GM21423 (cell line): ENCODE results near the gene ZNF296.
A peak's percentile ranks its signal among the peaks of the same experiment; 100 is the strongest.

Source experiments
- ATAC-seq: cut with Tn5 transposase; IDR thresholded peaks from one replicate; pipeline ENCODE4 v1.9.1; 2021; ENCODE audit warnings: mild to moderate bottlenecking, moderate library complexity; ENCODE audit not compliant: unreplicated experiment

The ZNF296 gene

DNA sequence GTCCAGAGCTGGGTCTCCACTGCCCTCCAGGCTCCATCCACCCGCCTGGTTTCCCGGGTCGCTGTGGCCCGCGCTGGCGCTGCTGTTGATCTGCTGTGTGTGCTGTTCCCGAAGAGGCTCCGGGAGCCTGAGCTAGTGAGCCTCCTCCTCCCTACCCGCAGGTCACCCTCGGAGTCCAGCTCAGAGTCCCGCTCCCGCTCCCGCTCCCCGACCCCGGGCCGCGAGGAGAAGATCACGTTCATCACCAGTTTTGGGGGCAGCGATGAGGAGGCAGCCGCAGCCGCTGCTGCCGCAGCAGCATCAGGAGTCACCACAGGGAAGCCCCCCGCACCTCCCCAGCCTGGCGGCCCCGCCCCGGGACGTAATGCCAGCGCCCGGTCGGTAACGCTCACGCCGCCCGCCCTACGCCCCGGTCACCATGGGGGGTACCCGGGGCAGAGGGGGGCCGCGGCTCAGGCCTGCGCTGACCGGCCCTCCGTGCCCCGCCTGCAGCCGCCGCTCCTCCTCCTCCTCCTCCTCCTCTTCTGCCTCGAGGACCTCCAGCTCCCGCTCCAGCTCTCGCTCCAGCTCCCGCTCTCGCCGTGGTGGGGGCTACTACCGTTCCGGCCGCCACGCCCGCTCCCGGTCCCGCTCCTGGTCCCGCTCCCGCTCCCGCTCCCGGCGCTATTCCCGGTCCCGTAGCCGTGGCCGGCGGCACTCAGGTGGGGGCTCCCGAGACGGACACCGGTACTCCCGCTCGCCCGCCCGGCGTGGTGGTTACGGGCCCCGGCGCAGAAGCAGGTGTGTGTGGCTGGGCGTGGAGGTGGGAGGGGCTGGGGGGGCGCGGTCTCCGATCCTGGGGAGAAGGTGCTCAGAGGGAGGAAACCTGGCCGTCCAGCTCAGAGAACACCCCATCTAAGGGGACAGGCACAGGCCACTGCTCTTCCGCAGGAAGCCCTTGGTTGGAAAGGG is 12.2 kb downstream of the ZNF296 start:
- ATAC-seq: no peak

DNA sequence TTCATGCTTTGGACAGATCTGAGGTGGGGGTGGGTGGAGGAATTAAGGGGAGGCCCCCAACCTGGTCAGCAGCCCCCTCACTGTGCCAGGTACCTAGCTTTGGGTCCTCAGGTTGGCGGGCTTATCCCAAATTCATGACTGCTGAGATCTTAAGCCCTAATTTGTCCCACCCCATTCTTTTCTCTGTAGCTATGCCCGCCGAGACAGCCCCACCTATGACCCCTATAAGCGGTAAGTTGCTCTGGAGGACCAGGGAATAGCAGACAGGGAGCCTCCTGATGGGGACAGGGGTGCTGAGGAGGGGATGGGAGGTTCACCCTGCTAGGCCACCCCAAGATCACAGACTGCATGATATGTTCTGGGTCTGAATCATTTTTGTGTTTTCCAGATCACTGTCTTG is 14.3 kb downstream of the ZNF296 start:
- no peak for ATAC-seq

DNA sequence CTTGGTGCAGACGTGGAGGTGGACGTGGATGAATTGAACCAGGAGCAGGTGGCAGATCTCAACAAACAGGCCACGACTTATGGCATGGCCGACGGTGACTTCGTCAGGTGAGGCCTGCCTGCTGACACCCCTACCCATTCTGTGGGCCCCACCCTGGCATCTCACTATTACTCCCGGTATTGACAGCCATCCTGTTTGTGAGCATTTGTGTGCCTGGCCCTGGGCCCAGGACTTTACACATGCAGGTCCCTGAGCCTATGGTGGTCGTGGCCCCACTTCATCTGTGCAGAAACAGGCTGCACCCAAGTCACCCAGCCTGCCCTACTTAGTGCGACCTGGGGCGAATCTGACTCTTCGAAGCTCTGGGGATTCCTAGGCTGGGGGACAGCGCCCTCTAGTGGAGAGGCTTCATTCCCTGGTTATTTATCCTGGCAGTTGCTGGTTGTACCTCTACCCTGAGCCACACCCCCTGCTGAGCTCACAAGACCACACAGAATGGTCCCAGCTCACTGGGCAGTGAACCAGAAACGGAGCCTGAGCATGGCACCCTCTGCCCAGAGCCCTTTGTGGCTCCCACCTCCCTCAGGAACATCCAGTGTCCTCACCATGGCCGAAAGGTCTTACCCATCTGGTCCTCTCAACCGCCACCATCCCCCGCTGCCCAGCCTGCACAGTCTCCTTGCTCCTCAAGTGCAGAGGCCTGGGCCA is 16.9 kb downstream of the ZNF296 start:
- ATAC-seq: no peak

DNA sequence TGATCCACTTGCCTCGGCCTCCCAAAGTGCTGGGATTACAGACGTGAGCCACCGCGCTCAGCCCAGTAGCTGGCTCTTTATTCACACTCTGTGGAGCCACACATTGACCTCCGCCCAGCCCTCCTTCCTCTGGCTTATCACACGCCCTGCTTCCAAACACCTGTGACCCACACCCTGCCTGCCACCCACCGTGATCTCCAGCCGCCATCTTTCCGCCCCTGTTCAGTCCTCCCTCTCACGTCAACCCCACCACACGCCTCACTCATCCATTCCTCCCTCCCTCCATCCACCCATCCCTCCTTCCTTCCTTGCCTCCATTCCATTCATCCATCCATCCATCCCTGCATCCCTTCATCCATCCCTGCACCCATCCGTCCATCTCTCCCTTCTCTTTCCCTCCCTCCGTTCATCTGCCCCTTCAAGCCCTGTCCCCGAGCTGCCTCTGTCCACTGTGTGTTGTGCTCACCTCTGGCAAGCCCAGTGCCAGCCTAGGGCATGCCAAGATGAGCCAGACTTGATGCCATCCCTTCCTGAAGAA is 17.6 kb downstream of the ZNF296 start:
- ATAC-seq: no peak

DNA sequence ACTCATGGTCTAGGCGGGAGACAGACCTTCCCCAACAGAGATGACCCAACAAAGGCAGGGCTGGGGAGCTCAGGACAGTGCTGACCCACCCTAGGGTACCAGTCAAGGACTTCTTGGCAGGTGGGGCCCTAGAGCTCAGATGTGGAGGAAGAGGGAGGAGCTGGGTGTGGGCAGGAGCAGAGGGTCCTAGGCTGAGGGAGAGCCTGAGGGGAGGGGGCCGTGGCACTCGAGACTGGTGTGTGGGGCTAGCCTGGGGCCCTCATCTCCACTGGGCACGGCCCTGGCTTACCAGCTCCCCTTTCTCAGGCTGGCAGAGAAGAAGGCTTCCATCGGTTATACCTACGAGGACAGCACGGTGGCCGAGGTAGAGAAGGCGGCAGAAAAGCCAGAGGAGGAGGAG is 18.8 kb downstream of the ZNF296 start:
- no peak for ATAC-seq

DNA sequence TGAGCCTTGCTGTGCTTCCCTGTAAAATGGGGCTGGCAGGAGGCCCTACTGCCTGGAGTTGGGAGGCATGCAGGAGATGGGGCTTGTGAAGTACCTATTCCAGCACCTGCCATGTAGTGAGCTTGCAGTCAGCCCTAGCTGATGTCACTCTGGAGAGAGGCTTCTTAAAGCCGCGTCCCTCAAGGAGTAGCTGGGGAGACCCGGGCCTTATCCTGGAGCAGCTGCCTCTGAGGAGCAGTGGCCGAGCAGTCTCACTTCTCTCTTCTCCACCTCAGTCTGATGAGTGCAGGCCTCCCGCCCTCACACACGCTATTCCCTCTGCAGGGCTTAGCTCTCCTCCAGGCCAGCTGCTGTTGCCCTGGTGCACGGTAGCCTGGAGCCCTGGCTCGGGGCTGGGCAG is 19.4 kb downstream of the ZNF296 start:
- ATAC-seq: no peak

DNA sequence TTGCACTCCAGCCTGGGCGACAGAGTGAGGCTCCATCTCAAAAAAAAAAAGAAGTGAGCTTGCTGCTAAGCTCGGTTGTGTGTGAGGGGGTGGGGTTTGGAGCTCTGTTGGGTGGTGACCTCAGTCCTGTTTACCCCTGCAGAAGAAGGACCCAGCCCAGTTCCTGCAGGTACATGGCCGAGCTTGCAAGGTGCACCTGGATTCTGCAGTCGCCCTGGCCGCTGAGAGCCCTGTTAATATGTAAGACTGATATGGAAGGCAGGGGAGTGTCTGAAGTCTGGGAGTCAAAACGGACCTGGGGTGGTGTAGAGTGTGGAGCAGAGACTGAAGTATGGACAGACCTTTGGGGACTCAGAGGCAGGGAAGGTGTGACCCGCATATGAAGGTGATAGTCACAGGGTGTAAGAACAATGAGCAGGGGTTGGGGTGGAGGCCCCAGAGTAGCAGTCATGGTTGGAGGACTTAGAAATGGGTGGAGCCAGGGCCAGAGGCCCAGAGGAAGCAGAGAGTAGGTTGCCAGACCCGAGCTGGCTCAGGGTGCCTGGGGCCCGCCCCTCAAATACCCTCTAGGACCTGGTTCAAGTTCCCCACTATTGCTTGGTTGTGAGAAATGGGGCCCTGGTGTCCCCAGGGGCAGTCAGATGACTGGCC is 24.2 kb downstream of the ZNF296 start:
- no peak for ATAC-seq

DNA sequence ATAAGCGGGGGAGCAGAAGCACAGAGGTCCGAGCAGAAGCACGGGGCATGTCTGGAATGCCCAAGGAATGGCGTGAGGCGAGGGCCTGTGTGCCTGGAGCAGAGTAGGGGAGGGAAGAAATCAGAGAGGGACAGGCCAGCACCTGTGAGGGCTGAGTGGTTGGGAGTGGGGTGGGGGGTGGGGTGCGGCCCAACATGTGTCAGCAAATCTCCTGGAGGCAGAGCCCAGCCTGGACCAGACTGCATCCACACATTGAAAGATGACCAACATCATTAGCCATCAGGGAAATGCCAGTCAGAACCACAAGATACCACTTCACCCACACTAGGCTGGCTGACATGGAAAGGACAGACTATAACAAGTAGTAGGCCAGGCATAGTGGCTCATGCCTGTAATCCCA is 26.2 kb downstream of the ZNF296 start:
- ATAC-seq: no peak

DNA sequence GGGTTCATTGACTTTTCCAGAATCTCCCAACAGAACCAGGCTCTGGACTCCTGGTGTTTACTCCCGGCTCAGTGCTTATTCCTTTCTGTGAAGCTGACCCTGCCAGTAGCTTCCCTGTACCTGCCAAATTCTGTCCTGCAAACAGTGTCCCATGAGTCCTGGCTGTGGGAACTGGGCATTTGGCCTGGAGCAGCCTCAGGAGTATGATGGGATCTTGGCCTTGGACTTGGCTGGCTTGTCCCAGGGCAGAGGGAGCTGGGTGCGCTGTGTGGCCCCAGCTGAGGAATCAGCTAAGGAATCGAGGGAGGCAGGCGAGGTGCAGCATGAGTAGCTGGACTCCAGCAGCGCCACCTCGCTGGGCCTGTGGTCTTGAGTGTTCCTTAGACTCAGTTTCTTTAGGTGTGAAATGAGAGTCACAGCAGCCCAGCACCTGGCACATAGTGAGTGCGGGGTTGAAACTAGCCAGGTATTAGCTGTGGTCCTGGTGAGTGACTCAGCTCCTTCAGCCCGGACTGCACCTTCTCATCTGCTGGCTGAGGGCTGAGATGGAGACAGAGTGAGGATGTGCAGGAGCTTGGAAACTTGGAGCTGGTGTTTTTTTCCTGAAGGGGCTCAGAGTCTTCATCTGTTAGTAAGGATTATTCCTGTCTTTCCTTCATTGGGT is 27.1 kb downstream of the ZNF296 start:
- no peak for ATAC-seq

DNA sequence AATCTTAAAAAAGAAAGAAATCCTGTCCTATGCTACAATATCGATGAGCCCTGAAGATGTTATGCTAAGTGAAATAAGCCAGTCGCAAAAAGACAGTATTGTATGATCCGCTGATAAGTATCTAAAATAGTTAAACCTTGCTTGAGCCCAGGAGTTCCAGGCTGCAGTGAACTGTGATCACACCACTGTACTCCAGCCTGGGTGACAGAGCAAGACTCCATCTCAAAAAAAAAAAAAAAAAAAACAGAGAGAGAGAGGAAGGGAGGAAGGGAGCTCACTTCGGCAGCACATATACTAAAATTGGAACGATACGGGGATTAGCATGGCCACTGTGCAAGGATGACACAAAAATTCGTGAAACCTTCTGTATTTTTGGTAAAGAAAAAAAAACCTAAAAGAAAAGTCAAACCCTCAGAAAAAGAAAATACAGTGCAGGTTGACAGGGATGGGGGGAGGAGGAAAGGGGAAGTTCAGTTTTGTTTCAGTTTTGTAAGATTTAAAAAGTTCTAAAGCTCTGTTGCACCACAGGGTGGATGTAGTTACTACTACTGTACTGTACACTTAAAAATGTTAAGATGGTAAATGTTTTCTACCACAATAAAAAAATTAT is 29.0 kb downstream of the ZNF296 start:
- ATAC-seq: peak; percentile 60

DNA sequence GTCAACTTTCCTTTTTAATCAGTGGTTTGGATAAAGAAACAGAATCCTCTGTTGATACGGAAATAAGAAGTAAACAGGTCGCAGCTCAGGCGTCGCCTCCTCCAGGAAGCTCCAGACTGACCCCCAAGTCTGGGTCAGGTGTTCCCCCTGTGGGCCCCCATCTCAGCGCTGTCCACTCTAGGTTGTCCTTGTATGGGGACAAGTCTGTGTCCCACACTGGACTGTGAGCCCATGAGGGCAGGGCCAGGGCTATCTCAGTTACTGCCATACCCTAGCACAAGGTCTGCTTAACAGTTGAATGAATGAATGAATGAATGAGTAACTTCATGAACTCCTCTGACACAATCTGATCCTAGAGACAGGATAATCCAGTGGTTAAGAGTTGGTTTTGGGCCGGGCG is 29.9 kb downstream of the ZNF296 start:
- no peak for ATAC-seq

DNA sequence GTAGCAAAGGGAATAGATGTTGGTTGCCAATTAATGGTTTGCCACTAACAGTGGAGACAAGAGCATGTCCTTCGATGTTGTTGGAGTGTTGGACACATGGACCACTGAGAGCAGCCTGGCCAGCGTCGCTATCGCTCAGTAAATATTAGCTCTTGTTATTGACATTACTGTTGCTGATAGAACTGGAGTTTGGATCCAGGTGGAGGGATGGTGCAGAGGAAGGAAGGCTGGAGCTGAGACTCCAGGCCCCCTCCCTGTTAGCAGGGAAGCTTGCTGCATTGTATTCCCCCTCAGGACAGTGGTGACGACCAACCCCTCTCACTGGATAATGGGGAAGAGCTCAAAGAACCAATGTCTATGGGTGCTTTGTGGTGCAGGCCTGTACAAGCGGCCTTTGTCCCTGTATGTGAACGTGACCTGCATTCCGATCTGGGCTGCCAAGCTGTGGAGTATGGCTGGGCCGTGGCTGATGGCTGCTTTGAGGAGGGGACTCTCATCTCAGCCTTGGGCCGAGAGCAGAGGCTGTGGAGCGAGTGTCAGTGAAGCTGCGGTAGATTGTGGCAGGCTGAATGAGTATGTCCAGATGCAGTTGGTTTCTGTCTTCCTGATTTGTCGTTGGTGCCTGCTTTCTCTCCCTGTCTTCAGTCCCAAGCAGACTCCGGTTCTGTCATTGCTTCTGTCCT is 30.5 kb downstream of the ZNF296 start:
- ATAC-seq: no peak

DNA sequence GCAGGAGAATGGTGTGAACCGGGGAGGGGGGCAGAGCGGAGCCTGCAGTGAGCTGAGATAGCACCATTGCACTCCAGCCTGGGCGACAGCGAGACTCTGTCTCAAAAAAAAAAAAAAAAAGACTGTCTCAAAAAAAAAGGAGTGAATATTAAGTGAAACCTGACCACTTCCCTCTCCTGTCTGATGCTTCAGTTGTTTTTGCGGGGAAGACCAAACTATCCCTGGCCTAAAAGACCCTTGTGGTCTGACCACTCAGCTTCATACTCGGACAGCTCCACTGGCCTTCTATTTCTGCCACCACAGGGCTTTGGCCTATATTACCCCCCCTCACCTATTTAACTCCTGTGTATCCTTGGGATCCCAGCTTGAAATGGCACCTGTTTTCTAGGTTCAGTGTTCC is 35.2 kb downstream of the ZNF296 start:
- no peak for ATAC-seq

DNA sequence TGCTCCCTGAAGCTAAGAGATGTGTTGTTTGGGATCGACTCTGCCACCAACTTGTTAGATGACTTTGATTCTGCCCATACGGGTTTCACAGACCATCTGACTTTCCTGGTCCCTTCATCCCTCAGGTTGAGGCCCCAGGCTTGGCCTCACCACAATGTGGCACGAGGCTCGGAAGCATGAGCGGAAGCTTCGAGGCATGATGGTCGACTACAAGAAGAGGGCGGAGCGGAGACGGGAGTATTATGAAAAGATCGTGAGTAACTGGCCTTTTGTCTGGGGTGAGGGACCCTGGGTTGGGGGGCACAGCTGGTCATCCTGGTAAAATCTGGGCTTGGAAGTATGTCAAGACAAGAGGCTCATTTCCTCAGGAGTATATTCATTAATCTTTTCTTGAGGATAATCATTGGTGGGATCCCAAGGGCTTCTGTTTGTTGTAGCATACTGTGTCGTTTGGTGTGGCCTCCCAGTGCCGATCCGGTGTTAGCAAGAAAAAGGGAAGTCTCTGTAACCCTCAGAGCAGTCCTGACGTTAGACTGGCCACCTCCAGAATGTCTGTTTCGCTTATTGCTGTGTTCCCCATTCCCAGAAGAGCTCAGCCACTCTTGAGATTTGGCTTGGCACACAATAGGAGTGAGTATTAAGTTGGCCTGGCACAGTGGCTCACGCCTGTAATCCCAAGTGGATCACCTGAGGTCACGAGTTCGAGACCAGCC is 36.1 kb downstream of the ZNF296 start:
- no peak for ATAC-seq

DNA sequence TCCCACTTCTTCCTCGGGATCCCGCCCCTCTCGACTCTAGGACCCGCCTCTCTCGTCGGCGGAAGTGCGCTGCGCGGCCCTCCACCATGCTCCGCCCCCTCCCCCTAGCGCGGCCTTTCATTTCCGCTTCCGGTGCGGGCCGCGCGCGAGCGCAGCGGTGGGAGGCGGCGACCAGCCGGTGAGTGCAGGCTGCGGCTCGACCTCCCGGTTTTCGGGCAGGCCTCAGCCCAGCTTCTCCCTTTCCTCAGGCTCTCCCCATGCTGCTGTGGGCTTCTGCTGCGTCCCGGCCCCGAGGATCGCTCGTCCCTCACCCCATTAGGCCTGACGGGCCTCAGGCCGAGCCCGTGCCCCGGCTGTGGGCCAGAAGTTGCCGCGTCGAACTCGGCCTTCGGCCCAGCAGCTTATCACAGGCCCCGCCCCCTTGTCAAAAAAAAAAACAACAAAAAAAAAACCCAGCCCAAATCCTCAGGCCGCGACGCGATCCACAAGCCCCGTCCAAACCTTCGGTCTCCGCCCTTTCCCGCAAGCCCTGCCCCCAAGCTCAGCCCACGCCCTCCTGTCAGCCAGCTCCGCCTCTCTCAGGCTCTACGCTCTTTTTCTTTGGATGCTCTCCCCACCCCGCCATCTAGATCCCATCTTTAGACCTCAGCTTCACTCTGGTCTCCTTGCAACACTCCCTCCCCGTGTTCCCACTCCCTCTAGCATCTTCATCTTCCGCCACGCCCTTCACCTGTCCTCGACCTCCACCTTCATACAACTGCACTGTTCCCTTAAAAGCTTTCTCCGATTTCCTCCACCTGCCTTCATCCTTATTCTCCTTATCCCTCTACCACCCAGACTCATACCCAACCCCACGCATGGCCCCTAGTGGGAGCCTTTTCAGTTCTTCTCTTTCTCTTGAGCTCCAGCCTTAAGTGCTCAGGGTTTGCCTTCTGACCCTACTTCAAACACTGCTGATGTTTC is 37.1 kb downstream of the ZNF296 start, which contains the start of gene CLASRP:
CLASRP (plus strand) TSS at position 115 of the 963 bp plus-strand sequence. CDS start 1,168 bp downstream, outside the sequence.
- peak; percentile 89 for ATAC-seq

DNA sequence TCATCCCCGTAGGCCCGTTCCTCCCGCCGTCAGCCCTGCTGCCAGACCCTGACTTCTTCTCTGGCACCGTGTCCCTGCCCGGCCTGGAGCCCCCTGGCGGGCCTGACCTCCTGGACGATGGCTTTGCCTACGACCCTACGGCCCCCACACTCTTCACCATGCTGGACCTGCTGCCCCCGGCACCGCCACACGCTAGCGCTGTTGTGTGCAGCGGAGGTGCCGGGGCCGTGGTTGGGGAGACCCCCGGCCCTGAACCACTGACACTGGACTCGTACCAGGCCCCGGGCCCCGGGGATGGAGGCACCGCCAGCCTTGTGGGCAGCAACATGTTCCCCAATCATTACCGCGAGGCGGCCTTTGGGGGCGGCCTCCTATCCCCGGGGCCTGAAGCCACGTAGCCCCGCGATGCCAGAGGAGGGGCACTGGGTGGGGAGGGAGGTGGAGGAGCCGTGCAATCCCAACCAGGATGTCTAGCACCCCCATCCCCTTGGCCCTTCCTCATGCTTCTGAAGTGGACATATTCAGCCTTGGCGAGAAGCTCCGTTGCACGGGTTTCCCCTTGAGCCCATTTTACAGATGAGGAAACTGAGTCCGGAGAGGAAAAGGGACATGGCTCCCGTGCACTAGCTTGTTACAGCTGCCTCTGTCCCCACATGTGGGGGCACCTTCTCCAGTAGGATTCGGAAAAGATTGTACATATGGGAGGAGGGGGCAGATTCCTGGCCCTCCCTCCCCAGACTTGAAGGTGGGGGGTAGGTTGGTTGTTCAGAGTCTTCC is 38.7 kb downstream of the ZNF296 start:
- ATAC-seq: no peak

DNA sequence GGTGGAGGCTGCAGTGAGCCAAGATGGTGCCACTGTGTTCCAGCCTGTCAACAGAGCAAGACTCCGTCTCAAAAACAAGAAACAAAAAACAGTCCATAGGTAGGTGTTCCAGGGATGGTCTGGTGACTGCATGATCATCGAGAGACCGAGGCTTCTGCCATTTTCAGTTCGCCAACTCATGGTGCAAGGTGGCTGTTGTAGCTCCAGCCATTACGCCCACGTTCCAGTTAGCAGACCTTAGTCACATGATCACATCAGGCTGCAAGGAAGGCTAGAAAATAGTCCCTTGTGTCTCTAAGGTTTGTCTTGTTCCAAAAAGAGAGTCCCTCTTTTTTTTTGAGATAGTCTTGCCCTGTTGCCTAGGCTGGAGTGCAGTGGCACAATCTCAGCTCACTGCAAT is 40.5 kb downstream of the ZNF296 start:
- ATAC-seq: no peak
